GM06990 (cell line): ENCODE data around the gene CC2D1A.

Source experiments
- DNase-seq: peaks from one replicate; pipeline ENCODE4 v3.0.0-alpha.2; 2011; ENCODE audit not compliant: insufficient read length; ENCODE audit errors: extremely low read depth
- H3K27me3 ChIP-seq: replicated peaks from 2 replicates; pipeline ENCODE4 v1.6.0; 2011; ENCODE audit warnings: low read length; ENCODE audit not compliant: control insufficient read depth, insufficient read depth
- H3K36me3 ChIP-seq: 2 replicates; pipeline ENCODE4 v1.5.1; 2011; ENCODE audit warnings: low read length; ENCODE audit not compliant: control insufficient read depth, insufficient read depth
- H3K4me3 ChIP-seq: replicated peaks from 2 replicates; pipeline ENCODE4 v1.5.1; 2011; ENCODE audit warnings: low read depth, mild to moderate bottlenecking, control low read depth, low read length
- TF ChIP-seq, protein P1 (sequence below): IDR thresholded peaks from 2 replicates; pipeline ENCODE4 v1.5.1; 2011; ENCODE audit warnings: low read length, control low read depth, mild to moderate bottlenecking, inconsistent platforms; ENCODE audit not compliant: insufficient read depth, poor library complexity, severe bottlenecking

CC2D1A gene

DNA sequence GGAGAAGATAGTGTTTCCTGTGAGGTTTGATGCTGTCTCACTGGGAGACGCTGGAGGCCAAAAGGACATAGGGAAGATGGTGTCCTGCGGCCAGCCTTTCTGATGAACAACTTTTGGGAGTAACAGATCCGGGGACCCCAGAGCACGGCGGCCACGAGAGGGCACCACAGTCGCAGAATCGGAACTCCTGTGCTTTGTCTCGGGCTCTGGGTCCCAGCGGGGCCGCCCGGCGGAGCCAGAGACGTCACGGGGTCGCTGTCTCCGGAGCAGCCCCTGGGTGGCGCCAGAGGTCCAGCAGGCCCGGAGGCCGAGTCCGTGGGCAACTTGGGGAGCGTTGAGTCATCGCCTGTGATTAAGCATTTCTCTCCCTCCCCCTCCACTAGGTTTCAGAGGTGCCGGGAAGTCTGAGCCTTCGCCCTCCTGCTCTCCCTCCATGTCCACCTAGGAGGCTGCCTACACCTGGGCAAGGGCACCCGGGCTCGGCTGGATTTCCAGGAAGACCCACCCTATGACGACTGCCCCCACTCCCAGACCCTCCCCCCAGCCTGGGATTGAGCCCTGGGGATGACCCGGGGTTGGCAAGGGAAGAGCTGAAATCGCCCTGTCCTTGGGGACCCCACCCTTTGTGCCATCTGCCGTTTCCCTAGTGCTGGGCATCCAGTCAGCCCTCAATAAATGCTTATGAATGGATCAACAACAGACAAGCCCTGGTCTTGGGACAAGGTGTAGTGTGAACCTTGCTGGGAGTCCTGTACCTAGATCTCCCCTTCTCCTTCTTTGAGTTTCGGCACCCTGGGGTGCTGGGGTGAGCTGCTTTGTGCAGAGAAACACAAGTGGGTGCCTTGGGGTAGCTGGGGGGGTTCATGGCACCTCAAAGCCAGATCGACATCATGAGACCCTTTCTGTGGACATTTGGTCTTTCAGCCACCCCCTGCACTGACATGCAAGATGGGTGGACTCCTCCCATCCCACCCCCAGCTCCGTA is 25.6 kb upstream of the CC2D1A start:
- no peaks in the 10 kb centered on the region for H3K36me3 ChIP-seq
- TF ChIP-seq, protein P1, sequence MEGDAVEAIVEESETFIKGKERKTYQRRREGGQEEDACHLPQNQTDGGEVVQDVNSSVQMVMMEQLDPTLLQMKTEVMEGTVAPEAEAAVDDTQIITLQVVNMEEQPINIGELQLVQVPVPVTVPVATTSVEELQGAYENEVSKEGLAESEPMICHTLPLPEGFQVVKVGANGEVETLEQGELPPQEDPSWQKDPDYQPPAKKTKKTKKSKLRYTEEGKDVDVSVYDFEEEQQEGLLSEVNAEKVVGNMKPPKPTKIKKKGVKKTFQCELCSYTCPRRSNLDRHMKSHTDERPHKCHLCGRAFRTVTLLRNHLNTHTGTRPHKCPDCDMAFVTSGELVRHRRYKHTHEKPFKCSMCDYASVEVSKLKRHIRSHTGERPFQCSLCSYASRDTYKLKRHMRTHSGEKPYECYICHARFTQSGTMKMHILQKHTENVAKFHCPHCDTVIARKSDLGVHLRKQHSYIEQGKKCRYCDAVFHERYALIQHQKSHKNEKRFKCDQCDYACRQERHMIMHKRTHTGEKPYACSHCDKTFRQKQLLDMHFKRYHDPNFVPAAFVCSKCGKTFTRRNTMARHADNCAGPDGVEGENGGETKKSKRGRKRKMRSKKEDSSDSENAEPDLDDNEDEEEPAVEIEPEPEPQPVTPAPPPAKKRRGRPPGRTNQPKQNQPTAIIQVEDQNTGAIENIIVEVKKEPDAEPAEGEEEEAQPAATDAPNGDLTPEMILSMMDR: peak; percentile 99
- DNase-seq: peak; percentile 95

DNA sequence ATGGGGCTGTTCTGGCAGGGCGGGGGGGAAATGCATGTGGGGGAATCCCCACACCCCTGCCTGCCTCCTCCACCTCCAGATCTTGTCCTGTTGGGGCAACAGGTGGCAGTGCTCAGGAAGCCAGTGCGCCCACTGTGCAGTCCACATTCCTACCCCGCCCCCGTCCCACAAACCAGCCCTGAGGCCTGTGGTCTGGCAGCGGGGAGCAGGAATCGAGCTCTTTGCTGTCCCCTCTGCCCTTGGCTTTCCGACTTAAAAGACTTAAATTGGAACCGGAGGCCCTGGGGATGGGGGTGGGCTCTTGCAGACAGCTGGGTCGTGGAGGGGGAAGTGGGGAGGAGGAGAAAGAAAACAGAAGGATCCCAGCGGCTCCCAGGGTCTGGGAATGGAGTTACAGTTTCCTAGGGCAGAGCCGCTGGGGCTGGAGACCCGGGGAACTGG is 24.7 kb upstream of the CC2D1A start:
- Histone ChIP-seq H3K36me3 (no peaks in the 10 kb centered on the region), H3K27me3 (no peaks in the 10 kb centered on the region), H3K4me3 (no peak overlapping the region)
- TF ChIP-seq, protein P1: no peak
- no peak for DNase-seq

More for the DNA sequence above, 25.6 kb upstream of the CC2D1A start:
- Histone ChIP-seq H3K27me3 (no peaks in the 10 kb centered on the region), H3K4me3 (peak overlapping the region; percentile 20)

DNA sequence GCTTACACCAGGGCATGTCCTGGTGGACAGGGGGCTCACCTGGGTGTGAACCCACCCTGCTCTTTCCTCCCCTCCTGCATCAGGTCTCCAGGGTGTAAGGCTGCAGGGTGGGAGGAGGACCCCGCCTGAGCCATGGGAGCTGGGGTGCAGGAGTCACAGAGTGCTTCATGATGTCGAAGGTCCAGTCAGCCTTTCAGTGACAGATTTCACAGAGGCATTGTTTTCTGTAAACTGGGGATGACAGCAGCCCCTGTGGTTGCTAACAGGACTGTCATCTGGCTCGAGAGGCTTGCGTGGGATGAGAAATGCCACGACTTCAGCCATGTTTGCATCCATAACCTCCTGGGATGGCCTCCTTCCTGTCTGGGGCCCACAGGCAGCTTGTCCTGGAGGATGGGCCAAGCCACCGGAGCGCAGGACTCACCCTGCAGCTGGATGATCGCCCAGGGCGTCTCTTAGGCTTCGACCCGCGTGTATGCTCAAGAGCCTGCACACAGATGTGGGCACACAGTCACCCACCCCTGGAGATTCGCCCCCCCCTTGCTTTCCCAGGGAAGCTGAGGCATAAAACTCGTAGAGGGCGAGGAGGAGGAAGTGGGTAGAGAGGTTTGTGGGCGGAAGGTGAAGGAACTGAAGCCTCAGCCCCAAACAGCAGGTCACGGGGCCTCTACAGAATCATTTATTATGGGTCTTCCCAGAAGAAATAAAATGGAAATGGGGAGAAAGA is 24.1 kb upstream of the CC2D1A start:
- Histone ChIP-seq H3K4me3 (no peak overlapping the region), H3K27me3 (no peaks in the 10 kb centered on the region), H3K36me3 (no peaks in the 10 kb centered on the region)
- peak; percentile 48 for DNase-seq
- TF ChIP-seq, protein P1: no peak

DNA sequence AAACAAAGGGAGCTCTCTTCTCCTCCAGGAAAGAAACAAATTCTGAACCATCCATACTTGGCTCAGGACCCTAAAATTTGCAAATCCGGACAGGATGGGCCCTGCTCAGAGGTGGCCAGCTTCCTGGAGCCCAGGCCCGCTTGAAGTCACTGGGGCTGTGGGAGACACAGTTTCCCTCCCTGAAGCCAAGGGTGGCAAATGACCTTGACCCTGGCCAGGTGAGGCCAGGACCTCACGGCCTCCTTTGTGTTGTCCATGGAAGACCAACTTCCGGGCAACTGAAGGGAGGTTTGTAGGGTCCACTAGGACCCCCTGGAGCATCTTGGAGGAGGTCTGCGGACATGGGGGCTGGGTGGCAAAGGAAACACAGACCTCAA is 23.6 kb upstream of the CC2D1A start:
- no peaks in the 10 kb centered on the region for H3K27me3 ChIP-seq
- no peak overlapping the region for H3K4me3 ChIP-seq
- H3K36me3 ChIP-seq: no peaks in the 10 kb centered on the region
- DNase-seq: no peak
- TF ChIP-seq, protein P1: no peak

- no peaks in the 10 kb centered on the region for H3K36me3 ChIP-seq
- TF ChIP-seq, protein P1: no peak
- no peak overlapping the region for H3K4me3 ChIP-seq
- H3K27me3 ChIP-seq: no peaks in the 10 kb centered on the region
- no peak for DNase-seq
Measured at GRCh38 chr19:13882836-13883235, 23.2 kb upstream of the CC2D1A start.
